COLO829 (cell line): ENCODE results near the gene CHST2.

Experiments used
- DNase-seq: peaks from one replicate; pipeline ENCODE4 v3.0.0; 2012; ENCODE audit warnings: low spot score

The CHST2 gene

GRCh38 chr3:143132246-143132980 lies 12.8 kb downstream of the CHST2 start:
- no peak for DNase-seq

GRCh38 chr3:143134471-143134870 lies 14.9 kb downstream of the CHST2 start:
- DNase-seq = no peak

GRCh38 chr3:143135150-143135549 lies 15.6 kb downstream of the CHST2 start:
- DNase-seq = peak; percentile 99

GRCh38 chr3:143137435-143138036 lies 18.0 kb downstream of the CHST2 start:
- DNase-seq = no peak

GRCh38 chr3:143138953-143139352 lies 19.4 kb downstream of the CHST2 start:
- DNase-seq = no peak

GRCh38 chr3:143139762-143140161 lies 20.2 kb downstream of the CHST2 start:
- DNase-seq = no peak

- DNase-seq = no peak
Measured at GRCh38 chr3:143140550-143140949, 21.0 kb downstream of the CHST2 start.

GRCh38 chr3:143142354-143142753 lies 22.8 kb downstream of the CHST2 start:
- DNase-seq = no peak

GRCh38 chr3:143145906-143146305 lies 26.3 kb downstream of the CHST2 start:
- no peak for DNase-seq

GRCh38 chr3:143146486-143147274 lies 27.1 kb downstream of the CHST2 start:
- no peak for DNase-seq

GRCh38 chr3:143147707-143148106 lies 28.1 kb downstream of the CHST2 start:
- no peak for DNase-seq

- no peak for DNase-seq
Measured at GRCh38 chr3:143150071-143150470, 30.5 kb downstream of the CHST2 start.

GRCh38 chr3:143151004-143151731 lies 31.6 kb downstream of the CHST2 start:
- DNase-seq = no peak

- no peak for DNase-seq
Measured at GRCh38 chr3:143152043-143152442, 32.5 kb downstream of the CHST2 start.

- no peak for DNase-seq
Measured at GRCh38 chr3:143155756-143156155, 36.2 kb downstream of the CHST2 start.

GRCh38 chr3:143158014-143158988 lies 38.7 kb downstream of the CHST2 start:
- DNase-seq = no peak

- DNase-seq = no peak
Measured at GRCh38 chr3:143160437-143160836, 40.9 kb downstream of the CHST2 start.

GRCh38 chr3:143163562-143164100 lies 44.1 kb downstream of the CHST2 start:
- DNase-seq = no peak

- no peak for DNase-seq
Measured at GRCh38 chr3:143165211-143165610, 45.6 kb downstream of the CHST2 start.

- peak; percentile 88 for DNase-seq
Measured at GRCh38 chr3:143165612-143166285, 46.2 kb downstream of the CHST2 start.
